AG09309 (cell line): ENCODE measurements around the gene ZNF26.
A peak's percentile ranks its signal among the peaks of the same experiment; 100 is the strongest.
"Not testable (repeated sequence)": the region's sequence is repeated elsewhere in the genome, so short reads cannot be mapped to it uniquely, and the experiment has no call there.

ENCODE experiments used
- DNase-seq: peaks from one replicate; pipeline ENCODE4 v3.0.0-alpha.2; 2010; ENCODE audit warnings: low read depth
- H3K4me3 ChIP-seq: 2 replicates; pipeline ENCODE4 v1.5.1; 2011; ENCODE audit warnings: mild to moderate bottlenecking, low read depth, low read length, moderate library complexity; ENCODE audit not compliant: control insufficient read depth
- TF ChIP-seq, protein P1 (sequence below): IDR thresholded peaks from 2 replicates; pipeline ENCODE4 v1.5.1; 2011; ENCODE audit warnings: mild to moderate bottlenecking, low read depth, low read length, inconsistent platforms; ENCODE audit not compliant: insufficient read depth, control insufficient read depth; ENCODE audit errors: missing control alignments

ZNF26 gene

DNA sequence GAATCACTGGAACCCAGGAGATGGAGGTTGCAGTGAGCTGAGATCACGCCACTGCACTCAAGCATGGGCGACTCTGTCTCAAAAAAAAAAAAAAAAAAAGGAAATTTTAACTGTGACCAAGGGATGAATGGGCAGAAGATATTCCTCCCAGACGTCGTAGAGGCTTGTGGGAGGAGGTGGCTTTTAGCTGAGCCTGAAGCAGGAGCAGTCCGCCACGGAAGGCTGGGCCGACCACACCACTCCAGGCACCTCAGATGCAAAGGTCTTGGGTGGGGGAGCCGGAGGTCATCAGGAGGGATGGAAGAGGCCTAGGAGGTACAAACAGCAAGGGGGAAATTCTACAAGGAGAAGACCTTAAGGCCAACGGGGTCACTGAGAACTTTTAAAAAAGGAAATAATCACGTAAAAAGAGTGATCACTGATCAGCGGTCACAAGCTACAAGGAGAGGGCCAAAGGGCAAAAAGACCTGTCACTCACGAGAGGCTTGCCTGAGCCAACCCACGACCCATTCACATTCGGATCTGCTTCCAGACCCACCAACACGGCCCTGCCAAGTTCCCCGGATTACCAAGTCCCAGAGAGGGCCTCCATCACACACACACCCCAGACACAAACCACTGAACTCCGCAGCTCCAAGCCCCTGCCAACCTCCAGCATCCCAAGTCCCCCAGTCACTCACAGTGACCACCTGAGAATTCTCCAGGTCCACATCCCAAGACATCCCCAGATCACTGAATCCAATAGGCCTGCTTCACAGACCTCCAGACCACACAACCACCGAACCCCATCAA, 33.6 kb upstream of the ZNF26 start:
- TF ChIP-seq, protein P1, sequence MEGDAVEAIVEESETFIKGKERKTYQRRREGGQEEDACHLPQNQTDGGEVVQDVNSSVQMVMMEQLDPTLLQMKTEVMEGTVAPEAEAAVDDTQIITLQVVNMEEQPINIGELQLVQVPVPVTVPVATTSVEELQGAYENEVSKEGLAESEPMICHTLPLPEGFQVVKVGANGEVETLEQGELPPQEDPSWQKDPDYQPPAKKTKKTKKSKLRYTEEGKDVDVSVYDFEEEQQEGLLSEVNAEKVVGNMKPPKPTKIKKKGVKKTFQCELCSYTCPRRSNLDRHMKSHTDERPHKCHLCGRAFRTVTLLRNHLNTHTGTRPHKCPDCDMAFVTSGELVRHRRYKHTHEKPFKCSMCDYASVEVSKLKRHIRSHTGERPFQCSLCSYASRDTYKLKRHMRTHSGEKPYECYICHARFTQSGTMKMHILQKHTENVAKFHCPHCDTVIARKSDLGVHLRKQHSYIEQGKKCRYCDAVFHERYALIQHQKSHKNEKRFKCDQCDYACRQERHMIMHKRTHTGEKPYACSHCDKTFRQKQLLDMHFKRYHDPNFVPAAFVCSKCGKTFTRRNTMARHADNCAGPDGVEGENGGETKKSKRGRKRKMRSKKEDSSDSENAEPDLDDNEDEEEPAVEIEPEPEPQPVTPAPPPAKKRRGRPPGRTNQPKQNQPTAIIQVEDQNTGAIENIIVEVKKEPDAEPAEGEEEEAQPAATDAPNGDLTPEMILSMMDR = no peak
- no peak for DNase-seq
- no peak overlapping the region for H3K4me3 ChIP-seq

GRCh38 chr12:132953163-132953425, 33.1 kb upstream of the ZNF26 start:
- no peak for DNase-seq
- TF ChIP-seq, protein P1 = no peak
- no peak overlapping the region for H3K4me3 ChIP-seq

GRCh38 chr12:132953771-132954170, 32.4 kb upstream of the ZNF26 start:
- H3K4me3 ChIP-seq = no peak overlapping the region
- no peak for DNase-seq
- TF ChIP-seq, protein P1 = no peak

DNA sequence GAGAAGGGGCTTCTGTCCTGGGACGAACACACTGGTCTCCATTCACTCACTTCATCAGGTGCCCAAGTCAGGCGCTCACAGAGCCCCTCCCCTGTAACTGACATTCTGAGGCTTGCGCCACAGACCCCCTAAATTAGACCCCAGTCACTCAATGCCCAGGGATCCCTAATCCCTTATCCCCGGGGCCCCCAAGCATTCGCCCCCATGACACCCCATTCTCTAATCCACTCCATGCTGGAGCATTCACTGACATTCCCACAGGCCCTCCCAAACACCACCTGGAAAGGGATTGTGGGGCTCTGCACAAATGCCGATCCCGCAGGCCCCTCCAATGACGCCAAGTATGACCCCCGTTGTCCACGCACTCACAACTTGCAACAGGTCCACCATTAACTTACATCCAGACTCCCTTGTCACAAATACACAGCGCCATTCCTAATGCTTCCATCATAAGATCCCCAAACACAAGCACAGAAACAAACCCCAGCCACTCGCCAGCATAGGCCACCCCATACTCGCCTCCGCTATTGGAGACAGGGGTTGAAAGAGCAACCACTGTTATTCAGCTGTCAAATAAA, 31.6 kb upstream of the ZNF26 start:
- no peak for DNase-seq
- peak overlapping the region; percentile 88 for H3K4me3 ChIP-seq
- TF ChIP-seq, protein P1 = no peak

- peak; percentile 25 for DNase-seq
- peak overlapping the region; percentile 88 for H3K4me3 ChIP-seq
- TF ChIP-seq, protein P1 = no peak
These were observed 30.8 kb upstream of the ZNF26 start for GRCh38 chr12:132955094-132956010.

DNA sequence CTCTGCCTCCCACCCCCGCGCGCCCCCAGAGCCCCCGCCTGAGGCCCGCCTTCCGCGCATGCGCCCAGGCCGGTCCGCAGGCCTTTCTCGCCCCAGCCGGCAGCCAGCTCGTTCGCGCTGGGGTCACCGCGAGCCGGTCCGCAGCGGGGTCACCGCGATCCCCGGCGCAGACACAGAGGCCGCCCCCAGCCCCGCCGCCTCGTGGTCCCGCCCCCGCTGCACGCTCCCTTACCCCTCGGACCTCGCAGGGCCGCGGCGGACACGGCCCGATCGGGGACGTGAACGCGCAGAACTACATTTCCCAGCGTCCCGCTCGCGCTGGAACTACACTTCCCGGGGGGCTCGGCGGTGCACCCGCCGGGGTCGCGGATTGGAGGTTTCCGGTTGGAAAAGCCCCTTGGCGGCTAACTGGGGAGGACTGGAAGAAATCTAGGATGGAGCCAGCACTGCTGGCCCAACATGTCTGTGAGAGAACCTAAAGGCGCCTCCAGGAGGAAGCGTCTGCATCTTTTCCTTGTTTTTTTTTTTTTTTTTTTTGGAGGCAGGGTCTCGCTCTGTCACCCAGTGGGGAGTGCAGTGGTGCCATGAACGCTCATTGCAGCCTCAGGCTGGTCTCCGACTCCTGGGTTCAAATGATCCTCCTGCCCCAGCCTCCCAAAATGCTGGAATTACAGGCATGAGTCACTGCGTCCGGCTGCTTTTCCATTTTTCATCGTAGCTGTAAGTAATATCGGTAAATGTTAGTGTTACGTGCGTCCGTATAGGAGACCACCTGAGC, 30.0 kb upstream of the ZNF26 start, which contains the start of gene ZNF605:
Gene ZNF605, minus strand, starts transcription at position 296 of the 778 bp plus-strand sequence. CDS start 10,671 bp downstream, outside the sequence.
- peak within 1 kb of the TSS; percentile 88 for H3K4me3 ChIP-seq
- TF ChIP-seq, protein P1 = no peak

GRCh38 chr12:132961790-132962189, 24.4 kb upstream of the ZNF26 start:
- not testable (repeated sequence) for DNase-seq

More for the DNA sequence above, 30.0 kb upstream of the ZNF26 start, which contains the start of gene ZNF605:
- peak; percentile 55 for DNase-seq

More at GRCh38 chr12:132961790-132962189, 24.4 kb upstream of the ZNF26 start:
- H3K4me3 ChIP-seq = not testable (repeated sequence)
